CD14-positive monocyte (primary cell): ENCODE results near the gene SCARB1. TPM values are rescaled to one million over a fixed set of nuclear protein-coding genes. Genes with fewer than 3 reads are reported as not detected.

Experiments used
- DNase-seq, 3 donors: peaks; one replicate each; pipeline ENCODE4 v3.0.0-alpha.2; 2011 to 2022
- H2AFZ ChIP-seq: 2 replicates; pipeline ENCODE4 v1.6.0; 2012; ENCODE audit warnings: mild to moderate bottlenecking, low read depth, low read length, inconsistent platforms; ENCODE audit not compliant: insufficient read depth, poor library complexity, severe bottlenecking
- H3K27ac ChIP-seq, 2 donors: 1 replicate in 1 of 2; 2 replicates in 1 of 2; pipeline ENCODE4 v1.5.1; 2012 to 2013; ENCODE audit warnings: low read length in 2 of 2, control low read depth in 1 of 2, inconsistent platforms in 1 of 2, low read depth in 1 of 2, mild to moderate bottlenecking in 1 of 2
- H3K27me3 ChIP-seq, 2 donors: one replicate each; pipeline versions ENCODE4 v1.6.0 to v1.6.1; 2011 to 2013; ENCODE audit warnings: low read length in 2 of 2; ENCODE audit not compliant: control insufficient read depth in 2 of 2, insufficient read depth in 2 of 2
- H3K36me3 ChIP-seq, 2 donors: replicated peaks in 1 of 2; 1 replicate in 1 of 2; 2 replicates in 1 of 2; pipeline versions ENCODE4 v1.5.1 to v1.6.1; 2012 to 2013; ENCODE audit warnings: low read length in 2 of 2, control low read depth in 1 of 2, inconsistent platforms in 1 of 2, mild to moderate bottlenecking in 1 of 2; ENCODE audit not compliant: insufficient read depth in 2 of 2, control insufficient read depth in 1 of 2
- H3K4me1 ChIP-seq, 2 donors: 1 replicate in 1 of 2; 2 replicates in 1 of 2; pipeline versions ENCODE4 v1.5.1 to v1.6.1; 2012 to 2013; ENCODE audit warnings: low read length in 2 of 2, control low read depth in 1 of 2, inconsistent platforms in 1 of 2, mild to moderate bottlenecking in 1 of 2, moderate library complexity in 1 of 2; ENCODE audit not compliant: insufficient read depth in 2 of 2, control insufficient read depth in 1 of 2
- H3K4me2 ChIP-seq: replicated peaks from 2 replicates; pipeline ENCODE3; 2012; ENCODE audit warnings: low read length, moderate library complexity, mild to moderate bottlenecking; ENCODE audit not compliant: poor library complexity, severe bottlenecking; ENCODE audit errors: extremely low read depth
- H3K4me3 ChIP-seq, 3 experiments: fragments of 200-600 bp in 1 of 3; sonication (generic) in 1 of 3; replicated peaks in 1 of 3; 1 replicate in 2 of 3; 2 replicates in 1 of 3; pipeline ENCODE4 v1.5.1; 2011 to 2013; ENCODE audit warnings: low read length in 3 of 3, mild to moderate bottlenecking in 3 of 3, control low read depth in 2 of 3, low read depth in 2 of 3, inconsistent platforms in 1 of 3, moderate library complexity in 1 of 3
- H3K79me2 ChIP-seq: 2 replicates; pipeline ENCODE4 v1.6.0; 2012; ENCODE audit warnings: mild to moderate bottlenecking, control low read depth, inconsistent platforms, low read length, moderate library complexity; ENCODE audit not compliant: insufficient read depth
- H3K9ac ChIP-seq: 2 replicates; pipeline ENCODE4 v1.6.0; 2017; ENCODE audit warnings: low read length, mild to moderate bottlenecking; ENCODE audit not compliant: insufficient read depth, poor library complexity, severe bottlenecking
- H3K9me3 ChIP-seq, 2 donors: replicated peaks in 1 of 2; 1 replicate in 1 of 2; 2 replicates in 1 of 2; pipeline versions ENCODE4 v1.5.1 to v1.6.1; 2012 to 2013; ENCODE audit warnings: low read length in 2 of 2, control low read depth in 1 of 2; ENCODE audit not compliant: control insufficient read depth in 1 of 2, insufficient read depth in 1 of 2
- H4K20me1 ChIP-seq: 2 replicates; pipeline ENCODE4 v1.6.0; 2012; ENCODE audit warnings: mild to moderate bottlenecking, low read length, control low read depth, moderate library complexity; ENCODE audit not compliant: insufficient read depth
- H3K27ac Mint-ChIP-seq, 7 donors: one replicate each; pipeline ENCODE4 v1.8.0; 2020; ENCODE audit warnings: mild to moderate bottlenecking in 7 of 7, mixed read lengths in 7 of 7, moderate library complexity in 6 of 7, inconsistent platforms in 2 of 7
- H3K27me3 Mint-ChIP-seq, 3 donors: one replicate each; pipeline ENCODE4 v1.8.0; 2021 to 2022; ENCODE audit warnings: low read depth in 3 of 3, mild to moderate bottlenecking in 3 of 3, mixed read lengths in 3 of 3, moderate library complexity in 3 of 3, inconsistent platforms in 1 of 3
- H3K36me3 Mint-ChIP-seq, 2 donors: one replicate each; pipeline ENCODE4 v1.8.0; 2020; ENCODE audit warnings: mixed read lengths in 2 of 2, inconsistent platforms in 1 of 2, mild to moderate bottlenecking in 1 of 2
- H3K4me1 Mint-ChIP-seq: one replicate; pipeline ENCODE4 v1.8.0; 2020; ENCODE audit warnings: mild to moderate bottlenecking, mixed read lengths
- H3K4me3 Mint-ChIP-seq, 2 donors: one replicate each; pipeline ENCODE4 v1.8.0; 2020; ENCODE audit warnings: mild to moderate bottlenecking in 2 of 2, mixed read lengths in 2 of 2, moderate library complexity in 1 of 2
- H3K9me3 Mint-ChIP-seq, 7 donors: one replicate each; pipeline ENCODE4 v1.8.0; 2020 to 2022; ENCODE audit warnings: mixed read lengths in 7 of 7, mild to moderate bottlenecking in 6 of 7, moderate library complexity in 6 of 7, inconsistent platforms in 2 of 7
- CTCF ChIP-seq: fragments of 200-600 bp; IDR thresholded peaks from one replicate; pipeline ENCODE4 v1.8.0; 2022; ENCODE audit warnings: antibody characterized with exemption, mild to moderate bottlenecking
- WGBS: methylation state at CpG from one replicate; pipeline ENCODE4 v1.1.5; 2013; ENCODE audit warnings: missing lambda C conversion rate; ENCODE audit not compliant: insufficient coverage; 5-methylcytosine and 5-hydroxymethylcytosine counted together
- intact Hi-C, 2 donors: fragments of 100-400 bp; cut with micrococcal nuclease; formaldehyde crosslinking; loops; one replicate each; pipeline versions ENCODE4 v1.15.0 to v1.15.1; 2023
- polyA plus RNA-seq, 3 donors: library from polyadenylated mRNA; depleted of rRNA in 1 of 3; unstranded in 2 of 3; stranded (reverse) in 1 of 3; fragments of 300-500 nt in 2 of 3; fragments of >200 nt in 1 of 3; fragmentation: Illumina TruSeq in 2 of 3; gene quantifications; 1 replicate in 2 of 3; 2 replicates in 1 of 3; pipeline ENCODE4 v1.2.3, GENCODE V29; 2012 to 2021

The SCARB1 gene
- polyA plus RNA-seq, 3 donors: 13.1 to 34.3 (median 15.2) TPM

- TF ChIP-seq CTCF: no peak
- Mint-ChIP-seq H3K27me3 (peaks cover 0 to 4% (median 1%) of the 10 kb centered on the region in 3 donors), H3K36me3 (peaks cover 0 to 5% of the 10 kb centered on the region in 2 donors), H3K9me3 (peaks cover 0 to 3% (median 0%) of the 10 kb centered on the region in 7 donors), H3K4me3 (no peak overlapping the region), H3K27ac (no peak overlapping the region), H3K4me1 (peaks cover 11% of the 10 kb centered on the region)
- DNase-seq: no peak
- no peaks in the 10 kb centered on the region for H3K36me3 ChIP-seq
- H3K4me2 ChIP-seq: no peak overlapping the region
- H3K27me3 ChIP-seq: no peaks in the 10 kb centered on the region
- no peak overlapping the region for H3K4me3 ChIP-seq
- no peak overlapping the region for H3K9ac ChIP-seq
- H3K79me2 ChIP-seq: peaks cover 5% of the 10 kb centered on the region
- peaks cover 5% of the 10 kb centered on the region for H4K20me1 ChIP-seq
- H3K9me3 ChIP-seq: no peaks in the 10 kb centered on the region
- WGBS: 86% methylated on average over 1 of the region's 8 CpGs
- H2AFZ ChIP-seq: no peak overlapping the region
- no peak overlapping the region for H3K27ac ChIP-seq
- no peaks in the 10 kb centered on the region for H3K4me1 ChIP-seq
- intact Hi-C loops: no loop called here
These were observed 39.5 kb downstream of the SCARB1 start for GRCh38 chr12:124824195-124824594.

- H3K4me2 ChIP-seq: no peak overlapping the region
- Mint-ChIP-seq H3K27me3 (peaks cover 0 to 4% (median 1%) of the 10 kb centered on the region in 3 donors), H3K36me3 (peaks cover 0 to 5% of the 10 kb centered on the region in 2 donors), H3K4me1 (peaks cover 11% of the 10 kb centered on the region), H3K4me3 (no peak overlapping the region), H3K9me3 (peaks cover 0 to 3% (median 0%) of the 10 kb centered on the region in 7 donors), H3K27ac (no peak overlapping the region)
- no peak for TF ChIP-seq CTCF
- peaks cover 5% of the 10 kb centered on the region for H3K79me2 ChIP-seq
- no peak overlapping the region for H3K4me3 ChIP-seq
- H4K20me1 ChIP-seq: peaks cover 5% of the 10 kb centered on the region
- no peak overlapping the region for H3K9ac ChIP-seq
- H3K4me1 ChIP-seq: no peaks in the 10 kb centered on the region
- DNase-seq: no peak
- H2AFZ ChIP-seq: no peak overlapping the region
- H3K9me3 ChIP-seq: no peaks in the 10 kb centered on the region
- intact Hi-C loops: no loop called here
- H3K27me3 ChIP-seq: no peaks in the 10 kb centered on the region
- no peak overlapping the region for H3K27ac ChIP-seq
- 89% methylated on average over 11 of the region's 16 CpGs for WGBS
- no peaks in the 10 kb centered on the region for H3K36me3 ChIP-seq
These were observed 40.2 kb downstream of the SCARB1 start for GRCh38 chr12:124823272-124823970.
